Measurements from ENCODE around the gene SLC22A5. TPM values are rescaled to one million over a fixed set of nuclear protein-coding genes. Genes with fewer than 3 reads are reported as not detected.

Gene SLC22A5
- total and polyA plus RNA-seq, 2 of the 8 experiments (the other 6 are each of a cell fraction or from before 2014, with no cell fraction given) = 4.0 to 9.0 TPM

DNA sequence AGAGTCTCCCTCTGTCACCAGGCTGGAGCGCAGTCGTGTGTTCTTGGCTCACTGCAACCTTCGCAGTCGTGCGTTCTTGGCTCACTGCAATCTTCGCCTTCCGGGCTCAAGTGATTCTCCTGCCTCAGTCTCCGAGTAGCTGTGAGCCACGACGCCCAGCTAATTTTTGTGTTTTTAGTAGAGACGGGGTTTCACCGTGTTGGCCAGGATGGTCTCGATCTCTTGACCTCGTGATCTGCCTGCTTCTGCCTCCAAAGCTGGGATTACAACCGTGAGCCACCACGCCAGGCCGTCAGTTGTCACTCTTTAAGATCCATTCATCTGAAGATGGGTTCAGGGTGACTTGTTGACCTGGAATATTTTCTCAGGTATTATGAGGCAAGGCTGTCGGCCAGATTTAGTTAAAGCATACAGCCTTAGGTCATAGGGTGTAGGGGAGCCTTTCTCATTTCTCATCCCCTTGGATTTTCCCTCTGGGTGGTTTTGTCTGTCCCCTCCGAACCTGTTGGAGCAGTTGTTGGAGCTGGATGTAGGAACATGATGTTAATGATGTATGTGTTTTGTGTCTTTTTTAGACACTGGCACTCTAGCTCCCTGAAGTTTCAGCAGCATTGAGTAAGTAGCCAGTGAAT lies 1.6 kb downstream of the SLC22A5 start:
- Histone ChIP-seq H3K18ac (ENCODE audit: extremely low read depth, low read length) (no peak overlapping the region), H2AK5ac (ENCODE audit: low read depth, low read length) (no peak overlapping the region), H4K5ac (ENCODE audit: insufficient read length, low read depth, low read length) (no peak overlapping the region), H3K9me3 (ENCODE audit: insufficient read depth in 2 of 2, low read depth in 1 of 2, low read length in 1 of 2) (no peaks in the 10 kb centered on the region), H2BK5ac (ENCODE audit: low read depth, low read length) (no peak overlapping the region), H3K9ac (replicated peaks in 1 of 4; ENCODE audit: extremely low read depth in 1 of 4, low read depth in 3 of 4, low read length in 3 of 4) (no peak overlapping the region), H3K23me2 (ENCODE audit: low read depth, low read length) (peaks cover 12% of the 10 kb centered on the region; the same call in 1 of the 2 replicates), H3K14ac (ENCODE audit: insufficient read length) (no peak overlapping the region), H2BK120ac (replicated peaks; ENCODE audit: low read depth, low read length) (no peak overlapping the region), H3K4me2 (ENCODE audit: insufficient read depth in 1 of 2, low read depth in 2 of 2, low read length in 2 of 2) (peak overlapping the region in 1 of 2 experiments; percentile 72; a peak in 1 of 4 replicates), H3K27ac (ENCODE audit: low read depth, low read length) (no peak overlapping the region), H2BK12ac (ENCODE audit: low read depth, low read length) (no peak overlapping the region), H3K27me3 (replicated peaks in 1 of 4; ENCODE audit: control insufficient read depth in 3 of 4, extremely low read depth in 1 of 4, insufficient read depth in 3 of 4, low read length in 3 of 4) (peaks cover 0 to 18% (median 8%) of the 10 kb centered on the region in 4 experiments; a peak in 5 of 7 replicates), H3K36me3 (ENCODE audit: control insufficient read depth in 2 of 4, insufficient read depth in 4 of 4, low read length in 3 of 4) (no peaks in the 10 kb centered on the region), H3K56ac (replicated peaks; ENCODE audit: insufficient read length, low read depth, low read length) (no peak overlapping the region), H2BK15ac (ENCODE audit: low read length) (no peak overlapping the region), H4K20me1 (replicated peaks in 1 of 2; ENCODE audit: control insufficient read depth in 1 of 2, insufficient read depth in 2 of 2, low read length in 2 of 2) (no peaks in the 10 kb centered on the region), H4K8ac (ENCODE audit: extremely low read depth, insufficient read depth, low read length) (no peak overlapping the region), H2AFZ (ENCODE audit: low read length) (no peak overlapping the region), H3K4me3 (ENCODE audit: extremely low read depth in 1 of 4, insufficient read depth in 2 of 4, low read depth in 3 of 4, low read length in 4 of 4) (0 out of 8 replicates have a peak overlapping the region, but pooled peaks of 1 of the 4 experiments have one; percentile 72), H4K91ac (replicated peaks; ENCODE audit: insufficient read length, low read length) (no peak overlapping the region), H2BK20ac (ENCODE audit: low read length) (no peak overlapping the region), H3K4ac (replicated peaks; ENCODE audit: insufficient read length, low read depth, low read length) (no peak overlapping the region), H3K23ac (ENCODE audit: insufficient read length) (no peak overlapping the region), H3K79me1 (ENCODE audit: low read depth, low read length) (no peaks in the 10 kb centered on the region), H3K79me2 (ENCODE audit: control insufficient read depth in 1 of 2, insufficient read depth in 2 of 2, low read length in 2 of 2) (no peaks in the 10 kb centered on the region), H3K4me1 (replicated peaks in 1 of 4; ENCODE audit: control insufficient read depth in 3 of 4, insufficient read depth in 4 of 4, low read length in 3 of 4) (peaks cover 0 to 4% (median 2%) of the 10 kb centered on the region in 4 experiments; a peak in 2 of 7 replicates)
- WGBS, 2 experiments (ENCODE audit: extremely low coverage in 1 of 2, insufficient coverage in 1 of 2, insufficient read length in 1 of 2, insufficient replicate concordance in 2 of 2, low coverage in 1 of 2, low lambda C conversion rate in 2 of 2, missing lambda C conversion rate in 1 of 2) = 87% methylated on average over 19 of the region's 19 CpGs; no CpG with 5 or more reads in 1 of the 2 experiments
- ChIA-PET CTCF (ENCODE audit: partially characterized antibody) (interaction anchor here (0.8 to 2.0 kb wide), 8 partner anchors 10 to 191 kb away, joined by 3 to 6 read pairs (median 3); partner anchors contain the start of gene SLC22A4), POLR2A (ENCODE audit: partially characterized antibody) (no interaction called here)
- DNase-seq (ENCODE audit: low read depth in 1 of 2, low spot score in 2 of 2) (no peak), FAIRE-seq (no peak)
- TF ChIP-seq NRF1 (IDR thresholded peaks at IDR 0.05; ENCODE audit: low read depth, low read length) = no peak
- TF ChIP-seq, protein P1, sequence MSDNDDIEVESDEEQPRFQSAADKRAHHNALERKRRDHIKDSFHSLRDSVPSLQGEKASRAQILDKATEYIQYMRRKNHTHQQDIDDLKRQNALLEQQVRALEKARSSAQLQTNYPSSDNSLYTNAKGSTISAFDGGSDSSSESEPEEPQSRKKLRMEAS (IDR thresholded peaks at IDR 0.05) = no peak

All from H1 (cell line).